ENCODE data around the gene TMEM191C.
"Not testable (repeated sequence)": the region's sequence is repeated elsewhere in the genome, so short reads cannot be mapped to it uniquely, and the experiment has no call there.

Gene TMEM191C

DNA sequence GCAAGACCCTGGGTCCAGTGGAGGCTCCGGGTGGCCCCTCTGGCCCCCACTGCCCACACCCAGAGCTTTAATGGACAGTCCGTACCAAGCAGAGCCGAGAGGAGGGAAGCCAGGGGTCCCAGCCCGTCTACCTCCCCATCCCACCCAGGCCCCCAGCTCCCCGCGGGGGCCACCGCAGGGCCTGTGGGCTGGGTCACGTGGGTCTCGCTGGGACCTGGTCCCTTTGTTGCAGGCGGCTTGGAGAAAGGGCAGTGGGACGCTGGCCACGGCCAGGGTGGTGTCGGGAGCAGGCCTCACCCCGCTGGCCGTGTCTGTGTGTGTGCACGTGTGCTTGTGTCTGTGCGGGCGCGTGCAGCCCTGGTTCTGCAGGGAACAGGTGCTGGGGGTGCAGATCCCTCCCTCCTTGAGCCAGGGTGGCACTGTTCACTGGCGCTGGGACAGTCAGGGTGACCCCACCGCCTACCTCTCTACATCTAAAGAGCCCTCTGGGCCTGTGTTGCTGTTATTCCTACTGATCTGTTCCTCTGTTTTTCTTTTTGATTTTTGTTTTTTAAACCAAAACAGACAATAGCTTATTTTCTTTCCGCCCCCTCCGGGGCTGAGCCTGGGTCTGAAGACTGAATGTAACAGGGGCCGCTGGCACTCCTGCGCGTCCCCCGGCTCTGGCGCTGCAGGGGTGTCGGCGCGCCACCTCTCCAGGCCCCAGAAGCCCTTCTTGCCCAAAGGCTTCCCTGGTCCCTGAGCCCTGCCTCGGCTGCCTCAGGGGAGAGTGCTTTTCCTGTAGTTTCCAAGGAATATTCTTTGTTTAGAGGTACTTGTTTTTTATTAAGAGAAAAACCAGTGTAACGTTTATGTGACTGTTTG, 20.1 kb upstream of the TMEM191C start:
- no peak for DNase-seq

DNA sequence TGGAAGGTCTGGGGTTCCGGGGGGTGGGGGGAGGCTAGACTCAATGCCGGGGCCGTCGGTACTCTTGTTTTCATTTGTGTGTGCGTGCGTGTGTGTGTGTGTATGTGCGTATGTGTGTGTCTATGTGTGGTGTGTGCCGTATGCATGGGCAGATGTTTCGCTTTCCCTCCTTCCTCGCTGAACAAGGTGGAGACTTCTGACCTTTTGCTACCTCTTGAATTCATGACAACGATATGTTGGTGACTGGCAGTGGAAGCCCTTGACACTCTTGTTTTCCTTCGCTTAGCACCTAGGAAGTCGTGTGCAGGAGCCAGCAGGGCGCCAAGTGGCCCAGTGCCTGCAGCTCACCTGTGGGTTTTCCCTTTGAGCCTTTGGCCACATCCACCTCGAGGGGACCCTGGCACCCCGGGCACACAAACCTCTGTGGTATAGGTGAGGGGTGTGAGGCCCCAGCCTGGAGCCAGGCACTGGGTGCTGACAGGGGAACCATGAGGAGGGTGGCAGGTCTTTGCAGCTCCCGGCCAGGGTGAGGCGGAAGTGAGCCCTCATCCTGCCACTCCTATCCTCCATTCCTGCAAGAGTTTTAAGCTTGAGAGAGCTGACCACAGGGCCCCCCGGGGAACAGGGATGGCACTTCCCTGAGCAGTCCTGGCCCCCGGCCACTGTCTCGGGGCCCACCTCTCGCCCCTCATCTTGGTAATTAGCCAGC, 19.3 kb upstream of the TMEM191C start:
- no peak for DNase-seq

DNA sequence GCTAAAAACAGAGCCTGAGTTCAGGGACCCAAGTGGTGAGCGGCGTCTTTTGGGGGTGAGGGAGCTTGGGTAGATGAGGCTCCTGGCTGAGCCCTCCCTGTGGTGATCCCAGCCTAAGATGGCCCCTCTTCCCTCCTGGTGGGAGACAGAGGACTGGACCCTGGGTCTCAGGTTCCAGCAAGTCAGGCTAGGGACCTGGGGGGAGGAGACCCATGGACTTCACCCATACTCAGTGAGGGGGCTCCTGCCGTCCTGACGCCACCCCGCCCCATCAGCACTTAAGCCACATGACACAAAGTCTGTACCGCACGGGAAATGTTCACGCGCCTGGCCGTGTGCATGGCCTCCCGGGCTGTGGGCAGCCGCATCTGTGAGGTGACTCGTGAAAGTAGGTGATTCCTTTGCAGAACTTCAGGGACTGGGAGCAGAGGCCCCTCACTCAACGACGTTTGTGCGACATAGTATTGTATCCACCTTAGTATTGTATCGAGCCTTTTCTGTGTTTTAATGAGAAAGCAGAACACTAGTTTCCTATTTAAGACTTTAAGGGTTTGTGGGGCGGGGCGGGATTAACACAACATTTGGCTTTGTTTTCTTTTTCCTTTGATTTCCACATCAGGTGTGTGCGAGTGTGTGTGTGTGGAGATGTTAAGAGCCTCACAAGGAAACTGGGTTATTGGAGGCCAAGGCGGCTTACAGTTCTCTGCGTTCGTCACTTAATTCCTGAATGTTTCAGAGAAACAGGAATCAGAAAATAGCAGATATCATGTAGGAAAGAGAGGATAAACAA, 18.4 kb upstream of the TMEM191C start:
- no peak for DNase-seq

DNA sequence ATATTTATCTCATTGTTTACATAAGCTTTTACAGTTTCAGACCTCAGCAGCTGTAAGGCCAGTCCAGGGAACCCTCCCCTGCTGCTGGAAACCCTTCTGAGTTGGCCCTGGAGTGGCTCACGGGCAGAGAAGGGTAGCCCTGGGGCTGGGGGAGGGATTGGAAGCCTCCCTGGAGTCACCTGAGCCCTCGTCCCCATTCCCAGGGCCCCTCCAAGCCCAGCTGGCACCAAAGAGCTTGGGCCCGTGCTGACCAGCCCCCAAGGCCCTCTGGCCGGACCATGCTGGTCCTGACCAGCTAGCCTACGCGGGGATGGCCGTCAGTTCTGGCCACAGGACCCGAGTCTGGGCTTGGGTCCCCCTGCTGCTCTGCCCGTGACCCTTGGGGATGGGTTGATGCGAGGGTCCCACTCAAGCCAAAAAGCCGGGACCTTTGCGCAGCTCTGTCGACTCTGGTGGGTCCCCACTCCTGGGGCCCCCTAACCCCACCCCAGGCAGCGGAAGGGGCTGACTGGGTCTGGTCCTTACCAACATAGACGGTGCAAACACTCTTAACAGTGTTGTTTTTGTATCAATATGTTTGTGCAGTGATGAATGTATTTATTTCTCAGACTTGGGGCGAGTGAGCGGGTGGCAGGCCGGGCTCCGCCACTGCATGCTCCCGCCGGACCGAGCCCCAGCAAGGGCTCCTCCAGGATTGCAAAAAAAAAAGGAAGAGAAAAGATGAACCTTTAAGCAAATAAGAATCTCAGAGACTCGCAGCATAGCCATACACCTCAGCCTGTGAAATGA, 17.5 kb upstream of the TMEM191C start:
- no peak for DNase-seq

DNA sequence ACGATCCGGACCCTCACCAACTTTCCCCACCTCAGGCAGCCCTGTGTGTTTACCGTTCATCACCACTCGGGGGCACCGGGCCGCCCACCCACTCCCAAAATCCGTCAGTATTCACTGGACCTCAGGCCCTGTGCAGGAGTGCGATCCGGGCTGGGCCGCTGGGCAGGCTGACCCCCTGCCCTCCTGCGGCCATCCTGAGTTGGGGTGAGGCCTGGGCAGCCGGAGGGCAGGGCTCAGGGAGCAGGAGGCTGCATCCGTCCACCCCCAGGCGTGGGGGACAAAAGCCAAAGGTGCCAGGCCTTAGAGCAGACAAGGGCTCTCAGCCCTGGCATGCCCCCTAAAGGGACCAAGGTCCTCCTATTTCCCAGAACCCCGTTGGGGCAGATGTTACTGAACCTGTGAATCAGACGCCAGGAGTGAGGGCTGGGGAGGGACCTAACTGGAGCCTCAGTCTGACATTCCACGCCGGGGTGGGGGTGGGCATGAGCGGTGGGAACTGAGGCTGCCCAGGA, 16.8 kb upstream of the TMEM191C start:
- DNase-seq: no peak

DNA sequence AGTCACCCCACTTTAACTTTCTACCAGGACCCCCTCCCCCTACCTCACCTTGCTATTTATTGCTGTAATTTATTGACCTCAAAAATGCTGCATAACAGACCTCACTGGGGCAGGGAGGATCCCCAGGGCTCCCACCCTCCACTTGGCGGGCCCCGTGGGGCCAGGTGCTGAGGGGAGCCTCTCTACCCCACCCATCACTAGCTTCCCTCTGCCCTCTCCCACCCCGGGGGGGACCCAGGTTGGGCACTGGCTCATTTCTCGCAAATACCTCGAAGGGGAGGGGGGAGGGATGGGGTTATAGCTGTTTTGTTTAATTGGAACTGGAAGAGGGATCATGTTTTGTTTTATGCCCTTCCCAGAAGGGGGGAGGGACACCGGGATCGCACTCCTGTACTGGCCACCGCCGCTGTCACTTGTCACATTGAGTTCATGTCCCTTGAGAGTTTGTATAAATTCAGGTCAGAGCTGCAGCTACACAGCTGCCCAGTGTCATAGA, 16.3 kb upstream of the TMEM191C start:
- no peak for DNase-seq

DNA sequence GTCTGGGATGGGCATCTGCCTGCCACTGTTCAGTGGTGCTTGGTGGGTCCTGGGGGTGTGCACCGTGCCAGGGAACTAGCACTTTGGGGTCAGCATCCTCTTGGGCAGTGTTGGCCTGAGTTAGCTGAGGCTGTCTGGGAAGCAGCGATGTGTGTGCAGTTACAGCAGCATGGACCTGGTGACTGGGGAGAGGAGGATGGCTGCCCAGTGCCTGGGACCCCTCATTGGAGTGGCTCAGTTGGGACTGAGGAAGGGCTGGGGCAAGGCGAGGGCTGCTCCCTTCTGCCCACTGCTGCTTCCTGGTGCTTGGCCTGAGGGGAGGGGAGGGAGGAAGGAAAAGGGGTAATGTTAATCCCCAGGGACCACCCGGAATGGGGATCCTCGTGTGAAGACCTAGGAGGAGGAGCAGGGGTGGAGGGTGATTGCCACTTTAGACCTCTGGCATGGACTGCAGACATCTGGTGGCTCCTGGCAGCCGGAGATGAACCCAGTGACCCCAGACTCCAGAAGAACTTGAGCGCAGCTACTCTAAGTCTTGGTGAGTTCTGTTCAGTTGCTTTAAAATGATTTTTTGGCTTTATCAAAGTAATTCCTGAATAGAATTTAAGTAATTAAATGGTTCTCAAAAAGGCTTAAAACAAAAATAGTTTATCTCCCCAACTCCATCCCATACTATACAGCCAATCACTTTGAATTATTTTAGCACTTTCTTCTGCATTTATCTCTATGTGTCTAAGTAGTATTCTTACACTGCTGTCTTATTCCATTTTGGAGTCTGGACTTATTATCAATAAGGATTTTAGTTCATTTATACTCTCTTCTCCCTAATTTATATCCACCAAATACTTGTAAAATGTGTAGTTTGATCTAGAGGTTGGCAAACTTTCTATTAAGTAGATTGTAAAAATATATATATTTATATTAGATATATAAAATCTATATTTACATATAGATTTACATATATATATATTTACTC, 15.4 kb upstream of the TMEM191C start:
- no peak for DNase-seq

DNA sequence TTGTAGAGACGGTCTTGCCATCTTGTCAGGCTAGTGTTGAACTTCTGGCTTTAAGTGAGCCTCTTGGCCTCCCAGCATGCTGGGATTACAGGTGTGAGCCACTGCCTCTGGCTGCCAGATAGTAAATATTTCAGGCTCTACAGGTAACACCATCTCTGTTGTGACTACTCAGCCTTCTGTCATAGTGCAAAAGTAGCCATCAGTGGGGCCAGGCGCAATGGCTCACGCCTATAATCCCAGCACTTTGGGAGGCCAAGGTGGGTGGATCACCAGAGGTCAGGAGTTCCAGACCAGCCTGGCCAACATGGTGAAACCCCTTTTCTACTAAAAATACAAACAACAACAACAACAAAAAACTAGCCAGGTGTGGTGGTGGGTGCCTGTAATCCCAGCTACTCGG, 14.5 kb upstream of the TMEM191C start:
- not testable (repeated sequence) for DNase-seq

DNA sequence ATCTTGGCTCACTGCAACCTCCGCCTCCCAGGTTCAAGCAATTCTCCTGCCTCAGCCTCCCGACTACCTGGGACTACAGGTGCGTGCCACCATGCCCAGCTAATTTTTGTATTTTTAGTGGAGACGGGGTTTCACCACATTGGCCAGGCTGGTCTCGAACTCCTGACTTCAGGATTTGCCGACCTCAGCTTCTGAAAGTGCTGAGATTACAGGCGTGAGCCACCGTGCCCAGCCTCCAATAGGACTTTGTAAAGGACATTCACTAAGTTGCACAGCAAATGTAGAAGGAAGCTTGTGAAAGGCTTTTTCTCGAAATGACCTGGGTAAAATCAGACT, 12.2 kb upstream of the TMEM191C start:
- DNase-seq: not testable (repeated sequence)

DNA sequence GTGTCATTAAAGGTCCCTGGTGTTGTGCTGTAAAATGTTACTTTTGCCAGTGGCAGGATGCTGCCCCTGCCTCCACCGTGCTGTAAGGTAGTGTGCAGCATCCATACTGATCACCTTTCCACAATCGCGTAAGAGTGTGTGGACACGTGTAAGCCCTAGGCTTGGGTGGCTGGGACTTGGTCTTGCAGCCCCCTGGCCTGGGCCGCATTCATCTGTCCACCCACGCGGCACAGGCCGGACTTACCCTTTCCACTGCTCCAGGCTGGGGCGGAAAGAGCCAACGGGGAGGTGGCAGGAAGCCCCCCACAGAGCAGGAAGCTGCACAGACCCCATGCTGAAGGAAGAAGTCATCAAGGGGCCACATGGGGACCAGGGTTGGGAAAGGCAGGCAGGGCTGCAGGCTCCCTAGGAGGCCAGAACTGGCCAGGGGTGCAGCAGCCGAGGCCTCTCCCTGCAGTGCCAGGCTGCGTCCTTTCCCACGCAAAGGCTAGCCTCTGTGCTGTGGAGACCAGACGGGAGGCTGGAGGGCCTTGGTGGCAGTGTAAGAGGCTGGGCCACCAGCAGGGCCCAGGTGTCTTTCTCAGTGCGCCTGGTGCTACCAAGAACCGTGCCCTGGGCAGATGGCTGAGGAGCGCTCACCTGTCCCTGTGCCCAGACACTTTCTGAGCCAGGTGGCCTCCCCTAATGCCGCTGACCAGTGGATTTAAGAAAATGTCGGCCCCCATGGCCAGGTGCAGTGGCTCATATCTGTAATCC, 11.7 kb upstream of the TMEM191C start:
- no peak for DNase-seq

DNA sequence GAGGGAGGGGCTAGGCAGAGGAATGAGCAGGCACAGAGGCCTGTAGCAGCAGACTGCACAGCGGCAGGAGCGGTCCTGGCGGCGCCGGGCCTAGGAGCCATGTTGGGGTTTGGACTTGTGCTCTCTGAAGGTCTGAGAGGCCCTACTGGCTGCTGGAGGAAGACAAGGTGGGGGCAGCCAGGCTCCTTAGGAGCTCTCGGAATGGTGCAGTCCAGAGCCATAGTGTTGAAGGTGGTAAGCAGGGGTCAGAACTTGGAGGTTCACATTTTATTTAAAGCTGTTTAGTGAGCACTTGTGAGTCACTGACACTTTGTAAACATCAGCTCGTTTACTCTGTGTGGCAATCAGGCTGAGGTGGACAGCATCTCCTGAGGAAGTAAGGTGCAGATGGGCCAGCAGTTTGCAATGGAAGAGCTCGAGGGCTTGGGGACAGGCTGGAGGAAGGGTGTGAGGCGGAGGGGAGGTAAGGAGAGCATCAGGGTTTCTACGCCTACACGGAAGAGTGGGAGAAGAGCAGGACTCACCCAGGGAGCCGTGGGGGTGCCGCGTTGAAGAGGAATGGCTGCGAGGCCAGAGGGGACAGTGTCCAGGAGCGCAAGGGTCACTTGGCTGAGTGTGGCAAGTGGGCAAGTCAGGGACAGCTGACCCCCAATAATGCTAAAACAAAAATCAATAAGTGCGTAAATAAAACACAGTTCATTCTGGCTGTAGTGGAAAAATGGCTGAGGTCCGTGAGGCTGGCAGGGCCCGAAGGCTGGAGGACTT, 10.0 kb upstream of the TMEM191C start:
- DNase-seq: no peak

DNA sequence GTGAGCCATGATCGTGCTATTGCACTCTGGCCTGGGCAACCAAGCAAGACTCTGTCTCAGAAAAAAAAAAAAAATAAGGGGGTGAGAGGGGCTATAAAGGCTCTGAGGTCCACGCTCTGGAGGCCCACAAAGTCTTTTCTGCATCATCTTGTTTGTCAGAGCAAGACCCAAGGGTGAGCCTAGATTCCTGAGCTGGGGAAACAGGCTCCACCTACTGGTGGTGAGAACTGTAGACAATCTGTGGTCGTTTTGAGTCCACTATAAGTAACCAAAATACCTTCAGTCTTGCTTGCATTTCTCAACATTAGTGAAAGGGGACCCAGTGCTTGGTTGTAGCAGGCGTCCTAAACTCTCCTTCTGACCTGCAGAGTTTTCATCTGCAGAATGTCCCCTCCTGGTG, 4.5 kb upstream of the TMEM191C start:
- DNase-seq: not testable (repeated sequence)

DNA sequence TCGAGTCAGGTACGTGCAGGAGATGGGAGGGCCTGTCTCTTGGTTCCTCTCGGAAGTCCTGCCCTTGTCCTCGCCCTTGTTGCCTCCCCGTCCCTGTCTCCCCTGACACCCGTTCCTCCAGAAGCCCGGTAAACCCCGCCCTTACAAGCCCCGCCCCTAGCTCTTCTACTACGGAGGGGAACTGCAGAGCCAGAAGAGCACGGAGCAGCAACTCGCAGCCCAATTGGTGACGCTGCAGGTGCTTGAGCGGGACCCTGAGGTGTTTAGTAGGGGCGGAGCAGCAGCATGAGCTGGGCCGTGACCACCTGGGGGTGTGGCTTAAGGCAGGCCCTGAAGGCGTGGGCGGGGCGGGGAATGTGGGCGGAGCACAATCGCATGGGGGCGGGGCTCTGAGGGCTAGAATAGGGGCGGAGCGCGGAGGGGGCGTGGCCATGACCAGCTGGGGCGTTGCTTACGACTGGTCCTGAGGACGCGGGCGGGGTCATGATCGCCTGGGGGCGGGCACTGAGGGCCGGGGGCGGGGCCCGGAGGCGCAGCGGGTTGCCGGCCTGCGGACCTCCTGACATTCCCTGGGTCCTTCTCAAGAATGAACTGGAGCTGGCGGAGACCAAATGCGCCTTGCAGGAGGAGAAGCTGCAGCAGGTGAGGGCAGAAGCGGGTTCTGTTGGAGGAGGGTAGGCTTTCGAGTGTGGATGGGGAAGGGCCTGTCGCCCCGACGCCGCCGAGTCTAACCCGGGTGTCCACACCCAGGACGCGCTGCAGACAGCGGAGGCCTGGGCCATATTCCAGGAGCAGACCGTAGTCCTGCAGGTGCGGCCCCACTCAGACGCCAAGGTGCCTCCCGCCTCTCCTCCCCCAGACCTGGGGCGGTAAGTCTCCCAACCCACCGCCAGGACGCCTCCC, 1.3 kb downstream of the TMEM191C start:
- not testable (repeated sequence) for DNase-seq

DNA sequence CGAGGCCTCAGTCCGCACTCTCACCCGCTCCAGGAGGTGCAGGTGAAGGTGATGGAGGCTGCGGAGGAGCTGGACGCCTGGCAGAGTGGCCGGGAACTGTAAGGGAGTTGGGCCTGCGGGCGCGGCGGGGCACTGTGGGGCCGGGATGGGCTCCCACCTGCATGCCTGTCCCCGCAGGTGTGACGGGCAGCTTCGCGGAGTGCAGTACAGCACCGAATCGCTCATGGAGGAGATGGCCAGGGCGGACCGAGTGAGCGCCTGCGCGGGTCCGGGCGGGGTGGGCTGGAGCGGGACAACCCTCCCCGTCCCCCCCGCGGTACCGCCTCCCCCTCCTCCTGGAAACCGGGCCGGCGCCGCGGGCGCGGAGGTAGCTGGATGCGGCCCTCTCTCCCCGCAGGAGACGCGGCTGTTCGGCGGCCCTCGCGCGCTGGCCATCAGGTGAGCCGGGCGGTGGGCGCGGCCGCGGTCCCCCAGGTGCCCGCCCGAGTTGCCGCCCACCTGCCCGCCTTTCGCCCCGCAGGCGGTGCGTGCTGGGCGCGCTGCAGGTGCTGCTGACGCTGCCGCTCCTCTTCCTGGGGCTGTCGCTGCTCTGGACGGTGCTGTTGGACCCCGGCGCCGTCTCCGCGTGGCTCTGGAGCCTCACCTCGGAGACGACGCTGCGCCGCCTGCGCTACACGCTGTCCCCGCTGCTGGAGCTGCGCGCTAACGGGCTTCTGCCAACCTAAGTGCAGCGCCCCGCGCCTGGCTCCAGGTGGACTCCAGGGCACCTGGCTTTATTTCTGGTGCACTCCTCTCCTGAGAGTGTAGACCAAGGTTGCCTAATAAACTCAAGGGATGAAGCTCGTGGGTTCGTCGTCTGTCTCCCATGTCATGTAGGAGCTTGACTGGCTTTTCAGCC, 2.2 kb downstream of the TMEM191C start:
- DNase-seq: not testable (repeated sequence)

DNA sequence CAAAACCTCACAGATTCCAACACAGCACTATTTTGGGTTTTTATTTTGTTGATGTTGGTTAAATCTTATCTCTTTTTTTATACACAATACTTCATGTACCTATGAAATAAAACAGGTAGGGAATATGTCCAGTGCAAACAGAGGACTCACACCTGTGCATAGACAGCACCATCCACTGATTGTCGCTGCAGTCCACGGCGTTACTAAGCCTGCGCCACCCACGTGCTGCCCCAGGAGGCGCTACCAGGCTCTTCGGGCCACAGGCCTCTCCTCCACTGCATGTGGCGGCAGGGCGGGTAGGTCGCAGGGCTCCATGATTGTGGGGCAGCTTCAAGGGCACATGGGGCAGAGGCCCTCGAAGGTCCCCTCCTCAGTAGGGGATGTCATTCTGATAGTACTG, 5.8 kb downstream of the TMEM191C start:
- DNase-seq: not testable (repeated sequence)

DNA sequence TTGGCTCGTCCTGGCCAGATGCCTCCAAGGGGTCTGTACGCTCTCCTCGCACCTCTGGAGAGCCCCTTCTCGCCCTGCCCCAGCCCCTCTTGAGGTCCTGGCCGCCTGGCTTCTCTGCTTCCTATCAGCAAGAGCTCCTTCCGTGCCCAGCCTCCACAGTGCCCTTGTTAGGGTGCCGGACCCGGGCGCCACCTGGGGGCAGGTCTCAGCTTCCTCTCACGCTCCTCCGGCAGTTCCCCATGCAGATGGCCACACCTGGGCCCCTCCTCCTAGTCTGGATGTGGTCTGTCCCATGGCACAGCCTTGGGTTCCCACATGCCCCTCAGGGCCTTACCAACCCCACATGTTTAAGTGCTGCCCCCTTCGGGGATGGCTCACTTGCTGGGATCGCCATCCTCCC, 6.5 kb downstream of the TMEM191C start:
- not testable (repeated sequence) for DNase-seq

DNA sequence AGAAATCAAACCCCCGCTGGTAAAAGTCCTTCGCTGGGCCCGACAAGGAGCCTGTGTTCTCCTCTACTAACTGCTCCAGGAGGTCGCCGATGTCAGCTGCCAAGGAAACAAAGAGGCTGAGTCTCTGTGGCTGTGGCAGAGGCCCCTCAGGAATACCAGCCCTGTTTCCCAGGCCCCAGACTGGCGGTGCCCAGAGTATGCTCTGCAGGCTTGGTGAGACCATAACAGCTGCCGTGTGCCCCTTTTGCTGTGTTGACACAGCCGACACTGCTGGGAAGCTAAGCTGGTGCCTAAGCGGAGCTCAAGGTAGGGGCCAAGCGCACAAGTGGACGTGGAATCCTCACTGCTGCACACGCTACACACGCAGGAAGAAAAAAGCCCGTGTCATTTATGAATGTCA, 16.9 kb downstream of the TMEM191C start:
- not testable (repeated sequence) for DNase-seq

Data from hippocampal formation (tissue), 2 donors.